Measurements from ENCODE around the gene CHAT.

DNA sequence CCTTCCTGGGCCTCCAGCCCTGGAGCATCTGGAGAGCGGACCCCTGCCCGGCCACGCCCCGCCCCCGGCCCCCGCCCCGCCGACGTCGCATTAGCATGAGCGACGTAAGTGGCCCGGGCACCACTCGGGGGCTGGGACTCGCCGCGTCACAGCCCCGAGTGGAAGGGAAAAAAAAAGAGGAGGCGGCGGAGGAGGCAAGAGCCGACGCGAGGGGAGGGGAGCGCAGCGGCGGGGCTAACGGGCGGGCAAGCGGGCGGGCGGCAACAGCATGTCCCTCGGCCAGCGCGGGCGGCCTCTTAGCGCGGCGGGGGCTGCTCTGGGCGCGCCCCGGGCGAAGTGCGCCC is 3.8 kb upstream of the CHAT start, which contains the start of gene SLC18A3:
- TF ChIP-seq, protein P1, sequence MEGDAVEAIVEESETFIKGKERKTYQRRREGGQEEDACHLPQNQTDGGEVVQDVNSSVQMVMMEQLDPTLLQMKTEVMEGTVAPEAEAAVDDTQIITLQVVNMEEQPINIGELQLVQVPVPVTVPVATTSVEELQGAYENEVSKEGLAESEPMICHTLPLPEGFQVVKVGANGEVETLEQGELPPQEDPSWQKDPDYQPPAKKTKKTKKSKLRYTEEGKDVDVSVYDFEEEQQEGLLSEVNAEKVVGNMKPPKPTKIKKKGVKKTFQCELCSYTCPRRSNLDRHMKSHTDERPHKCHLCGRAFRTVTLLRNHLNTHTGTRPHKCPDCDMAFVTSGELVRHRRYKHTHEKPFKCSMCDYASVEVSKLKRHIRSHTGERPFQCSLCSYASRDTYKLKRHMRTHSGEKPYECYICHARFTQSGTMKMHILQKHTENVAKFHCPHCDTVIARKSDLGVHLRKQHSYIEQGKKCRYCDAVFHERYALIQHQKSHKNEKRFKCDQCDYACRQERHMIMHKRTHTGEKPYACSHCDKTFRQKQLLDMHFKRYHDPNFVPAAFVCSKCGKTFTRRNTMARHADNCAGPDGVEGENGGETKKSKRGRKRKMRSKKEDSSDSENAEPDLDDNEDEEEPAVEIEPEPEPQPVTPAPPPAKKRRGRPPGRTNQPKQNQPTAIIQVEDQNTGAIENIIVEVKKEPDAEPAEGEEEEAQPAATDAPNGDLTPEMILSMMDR (IDR thresholded peaks at IDR 0.05 in 4 of 5, conservative IDR thresholded peaks at IDR 0.05 in 1 of 5): no peak
- TF ChIP-seq POLR2A (IDR thresholded peaks at IDR 0.05): no peak

Measured in gastrocnemius medialis (tissue), 4 donors.